ENCODE data around the gene MALRD1. TPM values are rescaled to one million over a fixed set of nuclear protein-coding genes. Genes with fewer than 3 reads are reported as not detected.
A peak's percentile ranks its signal among the peaks of the same experiment; 100 is the strongest.

MALRD1 gene
- total and polyA plus RNA-seq, 2 donors (not counting 1 experiment from before 2014, with no cell fraction given), result 0.62 to 1.7 TPM

DNA sequence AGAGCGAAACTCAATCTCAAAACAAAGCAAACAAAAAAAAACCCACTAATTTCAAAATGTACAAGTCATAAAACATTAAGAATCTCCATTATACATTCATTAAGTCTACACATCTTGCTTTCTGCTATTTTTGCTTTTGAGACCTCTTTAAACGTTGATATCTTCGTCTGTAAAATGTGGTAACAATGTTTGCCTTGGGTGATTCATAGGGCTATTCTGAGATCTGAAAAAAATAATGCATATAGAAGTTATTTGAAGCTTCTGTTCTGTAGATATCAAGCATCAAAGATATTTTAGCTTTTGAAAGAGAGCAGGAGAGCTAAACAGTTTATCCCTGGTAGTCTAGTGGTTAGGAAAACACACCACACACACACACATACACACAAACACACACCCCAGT, 609.5 kb downstream of the MALRD1 start:
- H4K20me1 ChIP-seq (ENCODE audit: control insufficient read depth, extremely low read depth, insufficient read depth, low read length), result no peaks in the 10 kb centered on the region
- TF ChIP-seq, protein P1, sequence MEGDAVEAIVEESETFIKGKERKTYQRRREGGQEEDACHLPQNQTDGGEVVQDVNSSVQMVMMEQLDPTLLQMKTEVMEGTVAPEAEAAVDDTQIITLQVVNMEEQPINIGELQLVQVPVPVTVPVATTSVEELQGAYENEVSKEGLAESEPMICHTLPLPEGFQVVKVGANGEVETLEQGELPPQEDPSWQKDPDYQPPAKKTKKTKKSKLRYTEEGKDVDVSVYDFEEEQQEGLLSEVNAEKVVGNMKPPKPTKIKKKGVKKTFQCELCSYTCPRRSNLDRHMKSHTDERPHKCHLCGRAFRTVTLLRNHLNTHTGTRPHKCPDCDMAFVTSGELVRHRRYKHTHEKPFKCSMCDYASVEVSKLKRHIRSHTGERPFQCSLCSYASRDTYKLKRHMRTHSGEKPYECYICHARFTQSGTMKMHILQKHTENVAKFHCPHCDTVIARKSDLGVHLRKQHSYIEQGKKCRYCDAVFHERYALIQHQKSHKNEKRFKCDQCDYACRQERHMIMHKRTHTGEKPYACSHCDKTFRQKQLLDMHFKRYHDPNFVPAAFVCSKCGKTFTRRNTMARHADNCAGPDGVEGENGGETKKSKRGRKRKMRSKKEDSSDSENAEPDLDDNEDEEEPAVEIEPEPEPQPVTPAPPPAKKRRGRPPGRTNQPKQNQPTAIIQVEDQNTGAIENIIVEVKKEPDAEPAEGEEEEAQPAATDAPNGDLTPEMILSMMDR (conservative IDR thresholded peaks at IDR 0.05 in 1 of 2, IDR thresholded peaks at IDR 0.05 in 1 of 2; ENCODE audit: low read depth in 1 of 2, low read length in 2 of 2), result no peak
- no peak for TF ChIP-seq EZH2 (IDR thresholded peaks at IDR 0.05; ENCODE audit: low read length, missing control alignments)
- no peak overlapping the region for H3K27ac ChIP-seq (ENCODE audit: insufficient read depth, low read length)
- no peak overlapping the region for H3K9ac ChIP-seq (ENCODE audit: insufficient read depth, low read length)
- H3K4me1 ChIP-seq (ENCODE audit: control insufficient read depth, extremely low read depth, insufficient read depth, low read length), result no peaks in the 10 kb centered on the region
- H2AFZ ChIP-seq (ENCODE audit: low read length), result no peak overlapping the region
- peak in 1 of 2 donors; percentile 62 for DNase-seq (ENCODE audit: low read depth in 2 of 2)
- H3K4me2 ChIP-seq (ENCODE audit: extremely low read depth, insufficient read depth, low read length), result no peak overlapping the region
- no peaks in the 10 kb centered on the region for H3K27me3 ChIP-seq (ENCODE audit: control insufficient read depth, insufficient read depth, low read length)
- H3K9me3 ChIP-seq (ENCODE audit: control insufficient read depth, insufficient read depth, low read depth, low read length), result no peaks in the 10 kb centered on the region
- no peaks in the 10 kb centered on the region for H3K79me2 ChIP-seq (ENCODE audit: control insufficient read depth, insufficient read depth, low read length)
- H3K36me3 ChIP-seq (ENCODE audit: control insufficient read depth, insufficient read depth, low read length), result no peaks in the 10 kb centered on the region
- no peak overlapping the region for H3K4me3 ChIP-seq (replicated peaks in 1 of 4; ENCODE audit: control extremely low read depth in 1 of 4, insufficient read depth in 1 of 4, low read depth in 3 of 4, low read length in 4 of 4)

DNA sequence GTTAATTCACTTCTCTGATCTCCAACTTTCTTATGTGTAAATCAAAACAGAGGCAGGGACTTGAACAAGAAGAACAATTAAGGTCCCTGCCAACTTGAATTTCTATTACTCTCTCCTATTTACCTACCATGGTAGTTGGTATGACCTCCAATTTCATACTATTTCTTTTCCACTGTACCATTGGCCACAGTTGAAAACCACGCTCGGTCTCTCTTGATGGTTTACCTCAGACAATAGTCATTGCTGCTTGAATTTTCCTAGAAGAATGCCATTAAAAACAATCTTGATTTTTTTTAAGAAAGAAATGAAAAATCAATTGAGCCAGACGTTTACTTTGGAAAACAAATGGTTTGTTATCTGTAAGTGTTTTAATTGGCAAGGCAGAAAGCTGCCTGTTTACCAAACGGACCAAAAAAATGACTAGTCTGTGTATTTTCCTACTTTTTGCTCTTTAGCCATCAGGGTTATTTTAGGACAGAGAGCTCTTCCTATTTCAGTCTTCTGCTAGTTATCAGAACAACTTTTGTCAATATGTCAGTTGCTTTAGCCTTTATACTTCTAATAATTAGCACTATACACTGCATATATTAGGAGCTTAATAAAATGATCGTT, 610.1 kb downstream of the MALRD1 start:
- Histone ChIP-seq H2AFZ (ENCODE audit: low read length) (no peak overlapping the region), H3K9me3 (ENCODE audit: control insufficient read depth, insufficient read depth, low read depth, low read length) (no peaks in the 10 kb centered on the region), H3K4me1 (ENCODE audit: control insufficient read depth, extremely low read depth, insufficient read depth, low read length) (no peaks in the 10 kb centered on the region), H3K4me3 (replicated peaks in 1 of 4; ENCODE audit: control extremely low read depth in 1 of 4, insufficient read depth in 1 of 4, low read depth in 3 of 4, low read length in 4 of 4) (no peak overlapping the region), H3K4me2 (ENCODE audit: extremely low read depth, insufficient read depth, low read length) (no peak overlapping the region), H3K27ac (ENCODE audit: insufficient read depth, low read length) (no peak overlapping the region), H3K27me3 (ENCODE audit: control insufficient read depth, insufficient read depth, low read length) (no peaks in the 10 kb centered on the region), H4K20me1 (ENCODE audit: control insufficient read depth, extremely low read depth, insufficient read depth, low read length) (no peaks in the 10 kb centered on the region), H3K9ac (ENCODE audit: insufficient read depth, low read length) (no peak overlapping the region), H3K79me2 (ENCODE audit: control insufficient read depth, insufficient read depth, low read length) (no peaks in the 10 kb centered on the region), H3K36me3 (ENCODE audit: control insufficient read depth, insufficient read depth, low read length) (no peaks in the 10 kb centered on the region)
- DNase-seq (ENCODE audit: low read depth in 2 of 2), result peak in 1 of 2 donors; percentile 76
- TF ChIP-seq, protein P1 (conservative IDR thresholded peaks at IDR 0.05 in 1 of 2, IDR thresholded peaks at IDR 0.05 in 1 of 2; ENCODE audit: low read depth in 1 of 2, low read length in 2 of 2), result no peak
- no peak for TF ChIP-seq EZH2 (IDR thresholded peaks at IDR 0.05; ENCODE audit: low read length, missing control alignments)

DNA sequence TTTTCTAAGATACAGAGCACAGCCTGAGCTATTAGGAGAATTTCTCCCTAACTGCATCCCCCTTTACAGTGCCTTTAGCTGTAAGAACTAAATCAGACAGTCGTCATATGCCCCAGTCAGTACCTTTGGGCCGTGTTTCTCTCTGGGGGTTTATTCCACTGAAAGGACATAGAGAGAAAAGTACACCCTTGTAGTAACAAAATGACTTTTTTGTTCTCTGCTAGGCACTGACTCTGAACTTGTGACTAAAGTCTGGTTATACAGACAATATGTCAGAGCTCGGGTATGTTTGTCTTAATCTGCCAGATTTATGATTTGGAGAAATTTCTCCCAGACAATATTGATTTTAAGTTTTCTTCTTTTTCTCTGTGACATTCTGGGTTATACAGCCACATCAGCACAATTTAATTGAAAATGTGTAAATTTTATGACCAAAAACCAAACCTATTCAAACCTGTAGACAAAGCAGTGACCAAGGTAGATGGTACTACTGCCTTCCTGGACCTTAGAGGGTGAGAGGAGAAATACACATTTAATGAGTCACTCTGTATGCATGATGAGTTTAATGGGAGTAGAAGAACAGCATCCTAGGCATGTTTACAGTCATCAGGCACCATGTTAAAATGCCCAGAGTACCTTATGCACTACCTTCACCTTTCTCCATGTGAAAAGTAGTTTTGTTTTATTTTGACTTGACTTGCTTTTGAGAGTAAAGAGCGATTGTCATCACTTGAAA, 611.5 kb downstream of the MALRD1 start:
- Histone ChIP-seq H3K4me2 (ENCODE audit: extremely low read depth, insufficient read depth, low read length) (no peak overlapping the region), H4K20me1 (ENCODE audit: control insufficient read depth, extremely low read depth, insufficient read depth, low read length) (no peaks in the 10 kb centered on the region), H3K4me3 (replicated peaks in 1 of 4; ENCODE audit: control extremely low read depth in 1 of 4, insufficient read depth in 1 of 4, low read depth in 3 of 4, low read length in 4 of 4) (no peak overlapping the region), H3K9me3 (ENCODE audit: control insufficient read depth, insufficient read depth, low read depth, low read length) (no peaks in the 10 kb centered on the region), H2AFZ (ENCODE audit: low read length) (no peak overlapping the region), H3K27ac (ENCODE audit: insufficient read depth, low read length) (no peak overlapping the region), H3K4me1 (ENCODE audit: control insufficient read depth, extremely low read depth, insufficient read depth, low read length) (no peaks in the 10 kb centered on the region), H3K36me3 (ENCODE audit: control insufficient read depth, insufficient read depth, low read length) (no peaks in the 10 kb centered on the region), H3K27me3 (ENCODE audit: control insufficient read depth, insufficient read depth, low read length) (no peaks in the 10 kb centered on the region), H3K9ac (ENCODE audit: insufficient read depth, low read length) (no peak overlapping the region), H3K79me2 (ENCODE audit: control insufficient read depth, insufficient read depth, low read length) (no peaks in the 10 kb centered on the region)
- TF ChIP-seq, protein P1 (conservative IDR thresholded peaks at IDR 0.05 in 1 of 2, IDR thresholded peaks at IDR 0.05 in 1 of 2; ENCODE audit: low read depth in 1 of 2, low read length in 2 of 2), result no peak
- no peak for TF ChIP-seq EZH2 (IDR thresholded peaks at IDR 0.05; ENCODE audit: low read length, missing control alignments)
- DNase-seq (ENCODE audit: low read depth in 2 of 2), result peak in 1 of 2 donors; percentile 73

All from fibroblast of lung (primary cell).